ENCODE measurements around the gene TMEM163.
"Not testable (repeated sequence)": the region's sequence is repeated elsewhere in the genome, so short reads cannot be mapped to it uniquely, and the experiment has no call there.

- not testable (repeated sequence) for TF ChIP-seq POLR2A (IDR thresholded peaks at IDR 0.05)
- TF ChIP-seq, protein P1, sequence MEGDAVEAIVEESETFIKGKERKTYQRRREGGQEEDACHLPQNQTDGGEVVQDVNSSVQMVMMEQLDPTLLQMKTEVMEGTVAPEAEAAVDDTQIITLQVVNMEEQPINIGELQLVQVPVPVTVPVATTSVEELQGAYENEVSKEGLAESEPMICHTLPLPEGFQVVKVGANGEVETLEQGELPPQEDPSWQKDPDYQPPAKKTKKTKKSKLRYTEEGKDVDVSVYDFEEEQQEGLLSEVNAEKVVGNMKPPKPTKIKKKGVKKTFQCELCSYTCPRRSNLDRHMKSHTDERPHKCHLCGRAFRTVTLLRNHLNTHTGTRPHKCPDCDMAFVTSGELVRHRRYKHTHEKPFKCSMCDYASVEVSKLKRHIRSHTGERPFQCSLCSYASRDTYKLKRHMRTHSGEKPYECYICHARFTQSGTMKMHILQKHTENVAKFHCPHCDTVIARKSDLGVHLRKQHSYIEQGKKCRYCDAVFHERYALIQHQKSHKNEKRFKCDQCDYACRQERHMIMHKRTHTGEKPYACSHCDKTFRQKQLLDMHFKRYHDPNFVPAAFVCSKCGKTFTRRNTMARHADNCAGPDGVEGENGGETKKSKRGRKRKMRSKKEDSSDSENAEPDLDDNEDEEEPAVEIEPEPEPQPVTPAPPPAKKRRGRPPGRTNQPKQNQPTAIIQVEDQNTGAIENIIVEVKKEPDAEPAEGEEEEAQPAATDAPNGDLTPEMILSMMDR (IDR thresholded peaks at IDR 0.05), result not testable (repeated sequence)
Measured at GRCh38 chr2:134656391-134656790, 62.4 kb downstream of the TMEM163 start.
